CD4-positive, alpha-beta T cell treated with Interleukin-6 at 100 ng/mL for 8 hours (primary cell): ENCODE measurements around the gene RETREG2.
"Not testable (repeated sequence)": the region's sequence is repeated elsewhere in the genome, so short reads cannot be mapped to it uniquely, and the experiment has no call there.

ENCODE experiments used
- DNase-seq: peaks from one replicate; pipeline ENCODE4 v3.0.0-alpha.2; 2020; ENCODE audit warnings: mixed read lengths, low spot score

RETREG2 gene

DNA sequence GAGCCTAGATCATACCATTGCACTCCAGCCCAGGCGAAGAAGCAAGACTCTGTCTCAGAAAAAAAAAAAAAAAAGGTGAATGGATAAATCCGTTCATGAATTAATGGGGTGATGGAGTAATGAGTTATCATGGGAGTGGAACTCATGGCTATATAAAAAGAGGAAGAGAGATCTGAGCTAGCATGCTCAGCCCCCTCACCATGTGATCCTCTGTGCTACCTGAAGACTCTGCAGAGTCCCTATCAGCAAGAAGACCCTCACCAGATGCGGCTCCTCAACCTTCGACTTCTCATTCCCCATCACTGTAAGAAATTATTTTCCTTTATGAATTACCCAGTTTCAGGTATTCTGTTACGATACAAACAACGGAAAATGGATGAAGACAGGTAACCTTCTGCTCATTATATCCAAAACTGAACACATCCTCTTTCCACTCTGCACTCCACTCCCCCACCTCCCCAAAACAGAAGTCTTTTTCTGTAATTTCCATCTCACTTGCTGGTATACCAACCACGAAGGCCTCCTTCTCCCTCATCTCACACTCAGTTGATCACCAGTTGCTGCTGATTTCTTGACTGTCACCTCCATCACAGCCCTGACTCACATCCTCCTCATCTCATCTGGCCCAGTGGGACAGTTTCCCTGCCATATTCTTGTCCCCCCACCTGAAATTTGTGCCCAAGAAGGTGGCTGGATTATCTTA, 8.8 kb downstream of the RETREG2 start:
- DNase-seq = no peak

DNA sequence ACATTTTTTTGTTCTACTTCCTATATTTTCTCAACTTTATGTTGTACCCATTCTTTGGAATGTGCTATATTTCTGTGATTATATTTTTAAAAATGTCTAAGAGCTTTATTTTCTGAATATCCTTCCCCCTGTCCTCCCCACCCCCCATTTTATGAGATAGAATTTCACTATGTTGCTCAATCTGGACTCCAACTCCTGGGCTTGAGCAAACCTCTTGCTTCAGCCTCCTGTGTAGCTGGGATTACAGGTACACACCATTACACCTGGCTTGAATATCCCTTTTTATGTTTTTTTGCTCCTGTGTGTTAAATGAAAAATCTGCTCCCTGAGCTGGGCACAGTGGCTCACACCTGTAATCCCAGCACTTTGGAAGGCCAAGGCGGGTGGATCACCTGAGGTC, 19.3 kb downstream of the RETREG2 start:
- no peak for DNase-seq

DNA sequence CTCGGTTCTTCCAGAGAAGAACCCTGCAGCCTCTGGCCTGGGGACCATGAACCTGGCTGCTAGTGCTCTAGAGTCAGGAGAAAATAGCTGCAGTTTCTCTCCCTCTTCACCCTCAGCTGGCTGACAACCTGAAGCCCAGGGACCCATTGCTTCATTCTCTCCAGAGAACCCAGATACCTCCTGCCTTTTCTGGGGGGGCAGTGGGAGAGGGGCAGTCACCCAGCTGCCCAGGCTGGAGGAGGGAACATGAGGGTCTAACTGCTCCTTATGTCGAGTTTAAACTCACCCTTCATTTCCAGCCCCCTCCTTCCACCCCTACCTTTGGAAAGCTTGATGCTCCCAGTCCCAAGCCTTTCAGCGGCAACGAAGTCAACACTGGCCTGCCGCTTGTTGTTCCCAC, 20.9 kb downstream of the RETREG2 start:
- no peak for DNase-seq

DNA sequence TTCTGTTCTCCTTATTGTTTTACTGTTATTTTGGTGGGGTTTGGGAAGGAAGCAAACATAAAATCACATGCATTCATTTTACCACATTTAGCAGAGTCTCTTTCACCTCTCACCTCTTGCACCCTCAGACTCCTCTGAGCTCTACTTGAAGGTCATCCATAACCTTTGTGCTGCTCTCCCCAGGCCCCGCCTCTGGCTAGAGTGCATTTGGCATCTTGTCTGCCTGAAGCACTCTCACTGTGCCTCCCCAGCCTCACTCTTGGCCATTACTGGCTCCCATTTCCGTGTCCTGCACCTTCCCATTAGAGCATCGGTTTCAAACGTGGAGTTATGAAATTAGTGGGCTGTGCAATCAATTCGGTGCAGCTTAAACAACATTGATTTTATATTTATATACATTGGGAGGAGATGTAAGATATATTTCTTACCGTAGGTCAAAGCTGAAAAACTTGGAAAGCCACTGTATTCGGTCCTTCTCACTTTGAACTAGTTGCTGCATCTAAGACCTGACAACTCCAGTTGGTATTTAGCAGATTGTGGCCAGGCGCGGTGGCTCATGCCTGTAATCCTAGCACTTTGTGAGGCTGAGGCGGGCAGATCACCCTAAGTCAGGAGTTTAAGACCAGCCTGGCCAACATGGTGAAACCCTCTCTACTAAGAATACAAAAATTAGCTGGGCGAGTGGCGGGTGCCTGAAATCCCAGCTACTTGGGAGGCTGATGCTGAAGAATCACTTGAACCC, 21.6 kb downstream of the RETREG2 start:
- no peak for DNase-seq

DNA sequence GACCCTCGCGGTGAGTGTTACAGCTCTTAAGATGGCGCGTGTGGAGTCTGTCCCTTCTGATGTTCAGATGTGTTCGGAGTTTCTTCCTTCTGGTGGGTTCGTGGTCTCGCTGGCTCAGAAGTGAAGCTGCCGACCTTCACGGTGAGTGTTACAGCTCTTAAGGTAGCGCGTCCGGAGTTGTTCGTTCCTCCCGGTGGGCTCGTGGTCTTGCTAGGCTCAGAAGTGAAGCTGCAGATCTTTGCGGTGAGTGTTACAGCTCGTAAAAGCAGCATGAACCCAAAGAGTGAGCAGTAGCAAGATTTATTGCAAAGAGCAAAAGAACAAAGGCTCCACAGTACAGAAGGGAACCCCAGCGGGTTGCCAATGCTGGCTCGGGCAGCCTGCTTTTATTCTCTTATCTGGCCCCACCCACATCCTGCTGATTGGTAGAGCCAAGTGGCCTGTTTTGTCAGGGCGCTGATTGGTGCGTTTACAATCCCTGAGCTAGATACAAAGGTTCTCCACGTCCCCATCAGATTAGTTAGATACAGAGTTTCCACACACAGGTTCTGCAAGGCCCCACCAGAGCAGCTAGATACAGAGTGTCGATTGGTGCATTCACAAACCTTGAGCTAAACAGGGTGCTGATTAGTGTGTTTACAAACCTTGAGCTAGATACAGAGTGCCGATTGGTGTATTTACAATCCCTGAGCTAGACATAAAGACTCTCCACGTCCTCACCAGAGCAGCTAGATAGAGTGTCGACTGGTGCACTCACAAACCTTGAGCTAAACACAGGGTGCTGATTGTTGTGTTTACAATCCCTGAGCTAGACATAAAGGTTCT, 22.6 kb downstream of the RETREG2 start:
- DNase-seq = not testable (repeated sequence)

DNA sequence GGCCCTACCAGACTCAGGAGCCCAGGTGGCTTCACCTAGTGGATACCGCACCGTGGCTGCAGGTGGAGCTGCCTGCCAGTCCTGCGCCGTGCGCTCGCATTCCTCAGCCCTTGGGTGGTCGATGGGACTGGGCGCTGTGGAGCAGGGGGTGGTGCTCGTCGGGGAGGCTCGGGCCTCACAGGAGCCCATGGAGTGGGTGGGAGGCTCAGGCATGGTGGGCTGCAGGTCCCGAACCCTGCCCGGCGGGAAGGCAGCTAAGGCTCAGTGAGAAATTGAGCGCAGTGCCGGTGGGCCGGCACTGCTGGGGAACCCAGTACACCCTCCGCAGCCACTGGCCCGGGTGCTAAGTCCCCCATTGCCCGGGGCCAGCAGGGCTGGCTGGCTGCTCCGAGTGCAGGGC, 23.3 kb downstream of the RETREG2 start:
- not testable (repeated sequence) for DNase-seq

DNA sequence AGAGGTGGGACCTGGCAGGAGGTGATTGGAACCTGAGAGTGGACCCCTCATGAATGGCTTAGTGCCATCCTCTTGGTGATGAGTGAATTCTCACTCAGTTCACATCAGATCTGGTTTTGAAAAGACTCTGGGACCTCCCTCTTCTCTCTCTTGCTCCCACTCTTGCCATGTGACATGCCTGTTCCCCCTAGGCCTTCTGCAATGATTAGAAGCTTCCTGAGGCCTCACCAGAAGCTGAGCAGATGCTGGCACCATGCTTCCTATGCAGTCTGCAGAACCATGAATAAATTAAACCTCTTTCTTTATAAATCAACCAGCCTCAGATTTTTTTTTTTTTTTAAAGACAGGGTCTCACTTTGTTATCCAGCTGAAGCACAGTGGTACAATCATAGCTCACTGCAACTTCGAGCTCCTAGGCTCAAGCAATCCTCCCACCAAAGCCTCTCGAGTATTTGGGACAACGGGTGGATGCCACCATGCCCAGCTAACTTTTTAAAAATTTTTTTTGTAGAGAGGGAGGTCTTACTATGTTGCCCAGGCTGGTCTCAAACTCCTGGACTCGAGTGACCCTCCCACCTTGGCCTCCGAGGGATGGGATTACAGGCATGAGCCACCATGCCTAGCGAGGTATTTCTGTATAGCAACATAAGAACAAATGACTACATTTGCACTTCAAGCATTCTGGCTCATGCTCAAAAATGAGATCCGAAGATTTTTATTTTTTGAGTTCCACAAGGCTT, 26.5 kb downstream of the RETREG2 start:
- DNase-seq = no peak

DNA sequence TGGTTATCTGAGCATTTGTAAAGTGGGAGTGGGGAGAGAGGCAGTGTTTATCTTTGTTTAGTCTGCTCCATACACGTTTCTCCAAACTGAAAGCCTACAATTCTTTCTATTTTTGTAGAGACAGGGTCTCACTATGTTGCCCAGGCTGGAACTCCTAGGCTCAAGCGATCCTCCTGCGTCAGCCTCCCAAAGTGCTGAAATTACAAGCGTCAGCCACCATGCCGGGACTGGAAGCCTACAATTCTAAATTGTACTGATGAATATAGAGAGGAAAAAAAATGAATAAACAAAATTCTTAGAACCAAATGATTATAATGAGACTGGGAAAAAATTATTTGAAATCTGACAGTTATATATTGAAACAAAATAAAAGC, 27.1 kb downstream of the RETREG2 start:
- DNase-seq = no peak

DNA sequence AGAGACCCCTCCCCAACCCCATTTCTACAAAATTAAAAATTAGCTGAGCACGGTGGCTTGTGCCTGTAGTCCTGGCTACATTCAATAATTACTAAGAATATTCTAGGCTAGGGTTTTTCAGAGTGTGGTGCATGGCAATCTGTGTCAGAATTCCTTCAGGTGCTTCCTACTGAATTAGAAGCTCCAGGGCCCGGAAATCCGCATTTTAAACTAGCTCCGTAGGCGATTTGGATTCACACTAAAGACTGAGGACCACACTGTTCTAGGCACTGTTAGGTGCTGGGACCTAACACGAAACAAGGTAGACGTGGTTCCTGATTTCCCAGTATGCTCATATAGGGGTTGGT, 27.9 kb downstream of the RETREG2 start:
- DNase-seq = no peak

DNA sequence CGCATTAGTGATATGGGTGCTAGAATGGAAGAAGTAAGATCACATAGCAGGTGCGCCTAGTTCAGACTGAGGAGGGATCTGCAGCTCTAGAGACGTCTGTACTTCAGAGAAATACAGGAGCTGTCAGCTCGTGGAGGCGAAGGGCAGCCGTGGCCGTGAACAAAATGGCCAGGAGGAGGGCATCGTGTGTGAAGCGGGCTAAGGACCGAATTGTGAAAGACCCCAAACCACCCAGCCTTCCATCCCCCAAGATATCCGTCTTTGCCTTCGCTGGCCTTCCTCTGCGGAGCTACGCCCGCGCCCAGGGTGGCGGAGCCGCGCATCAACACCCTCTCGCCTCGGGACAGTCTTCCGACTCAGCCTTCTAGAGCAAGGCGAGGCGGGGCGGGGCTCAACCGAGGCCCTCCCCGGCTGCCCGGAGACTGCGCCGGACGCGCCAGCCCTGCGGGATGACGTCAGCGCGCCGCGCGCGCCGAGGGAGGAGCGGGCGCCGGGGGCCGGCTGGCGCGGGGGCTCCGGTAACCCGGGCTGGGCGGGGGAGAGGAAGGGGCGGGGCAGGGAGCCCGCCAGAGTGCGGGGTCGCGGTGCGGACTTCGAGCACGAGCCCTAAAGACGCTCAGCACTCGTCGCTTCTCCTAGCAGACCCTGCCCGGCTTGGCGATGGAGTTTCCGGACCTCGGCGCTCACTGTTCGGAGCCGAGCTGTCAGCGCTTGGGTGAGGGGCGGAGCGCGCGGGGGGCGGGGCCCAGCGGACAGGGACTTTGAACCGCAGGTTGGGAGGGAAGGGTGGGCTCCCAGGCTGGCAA, 28.5 kb downstream of the RETREG2 start, which contains the start of gene ZFAND2B:
Gene ZFAND2B (plus strand): TSS at position 455 of the 806 bp plus-strand sequence. CDS start 206 bp downstream, at position 661.
- DNase-seq = peak; percentile 94

DNA sequence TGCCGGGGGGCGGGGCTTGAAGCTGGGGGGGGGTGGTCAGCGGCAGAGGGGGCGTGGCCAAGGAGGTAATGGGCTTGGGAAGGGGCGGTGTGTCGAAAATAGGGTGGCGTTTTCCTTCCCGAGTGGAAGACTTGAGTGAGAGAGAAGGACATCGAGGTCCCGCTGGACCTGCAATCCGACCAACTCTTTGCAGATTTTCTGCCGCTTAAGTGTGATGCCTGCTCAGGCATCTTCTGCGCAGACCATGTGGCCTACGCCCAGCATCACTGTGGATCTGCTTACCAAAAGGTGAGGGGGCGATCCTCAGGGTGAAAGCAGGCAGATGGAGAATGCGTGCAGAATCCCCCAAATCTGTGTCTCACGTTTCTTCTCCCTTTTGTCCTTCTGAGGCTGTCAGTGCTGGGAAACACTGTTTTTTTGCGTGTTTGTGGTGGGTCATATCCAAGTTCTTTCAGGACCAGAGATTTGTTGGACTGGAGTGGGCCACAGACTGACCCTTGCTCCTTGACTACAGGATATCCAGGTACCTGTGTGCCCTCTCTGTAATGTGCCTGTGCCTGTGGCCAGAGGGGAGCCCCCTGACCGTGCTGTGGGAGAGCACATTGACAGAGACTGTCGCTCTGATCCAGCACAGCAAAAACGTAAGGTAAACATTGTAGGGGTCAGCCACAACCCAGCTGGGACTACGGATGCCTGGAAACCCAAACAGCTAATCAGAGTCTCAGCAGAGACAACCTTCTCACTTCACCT, 29.2 kb downstream of the RETREG2 start:
- no peak for DNase-seq

DNA sequence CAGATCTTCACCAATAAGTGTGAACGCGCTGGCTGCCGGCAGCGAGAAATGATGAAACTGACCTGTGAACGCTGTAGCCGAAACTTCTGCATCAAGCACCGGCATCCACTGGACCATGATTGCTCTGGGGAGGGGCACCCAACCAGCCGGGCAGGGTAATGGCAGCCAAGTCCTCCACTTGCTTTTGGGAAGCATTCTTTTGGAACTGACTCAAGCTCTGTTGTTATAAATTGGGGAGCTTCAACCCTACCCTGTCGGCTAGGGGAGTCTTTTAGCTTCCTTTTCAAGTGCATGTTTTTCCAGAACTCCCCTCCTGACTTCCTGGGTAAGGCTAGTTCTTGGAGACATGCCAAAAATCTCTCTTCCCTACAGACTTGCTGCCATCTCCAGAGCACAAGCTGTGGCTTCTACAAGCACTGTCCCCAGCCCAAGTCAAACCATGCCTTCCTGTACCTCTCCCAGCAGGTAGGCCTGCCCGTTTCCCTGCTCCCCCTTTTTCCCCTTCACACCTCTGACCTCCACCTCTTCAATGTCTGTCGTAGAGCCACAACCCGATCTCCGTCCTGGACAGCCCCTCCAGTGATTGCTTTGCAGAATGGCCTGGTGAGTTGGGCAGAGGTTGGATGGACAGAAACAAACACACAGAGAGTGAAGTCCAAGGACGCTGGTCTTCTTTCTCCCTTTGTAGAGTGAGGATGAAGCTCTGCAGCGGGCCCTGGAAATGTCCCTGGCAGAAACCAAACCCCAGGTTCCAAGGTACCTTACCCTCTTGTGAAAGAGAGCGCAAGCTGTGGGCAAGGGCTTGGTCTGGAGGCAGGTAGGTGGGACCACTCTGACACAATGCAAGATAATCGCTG, 30.0 kb downstream of the RETREG2 start:
- DNase-seq = no peak

DNA sequence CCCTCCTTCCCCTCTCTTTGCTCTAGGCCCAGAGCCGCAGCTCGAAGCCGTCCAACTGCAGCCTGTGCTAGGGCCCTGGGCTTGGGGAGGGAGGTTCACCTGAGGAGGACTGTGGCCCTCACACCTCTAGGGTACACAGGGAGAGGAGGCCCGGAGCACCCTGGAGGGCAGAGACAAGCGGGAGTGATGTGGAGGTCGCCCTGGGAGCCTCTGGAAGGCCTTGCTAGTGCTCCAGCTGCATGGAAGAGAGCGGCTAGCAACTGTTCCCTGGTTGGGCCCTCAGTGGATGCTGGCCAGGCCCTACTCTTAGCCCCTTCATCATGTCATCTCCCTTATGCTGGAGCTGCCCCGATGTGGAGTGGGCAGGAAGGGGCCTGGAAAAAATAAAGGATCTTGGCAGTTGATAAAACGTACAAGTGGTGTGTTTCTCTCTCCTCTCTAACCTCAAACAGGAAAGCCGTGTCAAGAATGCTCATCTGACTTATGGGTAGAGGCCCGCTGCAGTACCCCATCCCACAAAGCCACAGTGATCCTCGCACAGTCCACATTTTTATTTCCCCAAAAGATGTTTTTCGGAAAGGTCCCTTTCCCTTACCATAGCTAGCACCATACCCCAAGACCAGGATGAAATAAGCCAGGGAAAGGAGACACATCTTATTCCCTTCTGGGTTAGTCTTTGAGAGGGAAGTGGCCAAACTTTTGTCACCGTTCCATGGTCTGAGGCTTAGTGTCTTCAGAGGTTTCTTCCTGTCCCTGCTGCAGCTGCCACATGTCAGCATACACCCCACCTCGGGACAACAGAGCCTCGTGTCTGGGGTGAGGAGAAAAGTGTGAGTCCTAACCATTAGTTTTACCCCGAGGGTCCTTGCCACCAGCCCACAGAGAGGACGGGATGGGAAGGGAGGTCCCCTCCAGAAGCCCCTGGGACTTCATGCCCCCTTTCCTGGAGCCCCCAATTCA, 31.4 kb downstream of the RETREG2 start:
- no peak for DNase-seq

DNA sequence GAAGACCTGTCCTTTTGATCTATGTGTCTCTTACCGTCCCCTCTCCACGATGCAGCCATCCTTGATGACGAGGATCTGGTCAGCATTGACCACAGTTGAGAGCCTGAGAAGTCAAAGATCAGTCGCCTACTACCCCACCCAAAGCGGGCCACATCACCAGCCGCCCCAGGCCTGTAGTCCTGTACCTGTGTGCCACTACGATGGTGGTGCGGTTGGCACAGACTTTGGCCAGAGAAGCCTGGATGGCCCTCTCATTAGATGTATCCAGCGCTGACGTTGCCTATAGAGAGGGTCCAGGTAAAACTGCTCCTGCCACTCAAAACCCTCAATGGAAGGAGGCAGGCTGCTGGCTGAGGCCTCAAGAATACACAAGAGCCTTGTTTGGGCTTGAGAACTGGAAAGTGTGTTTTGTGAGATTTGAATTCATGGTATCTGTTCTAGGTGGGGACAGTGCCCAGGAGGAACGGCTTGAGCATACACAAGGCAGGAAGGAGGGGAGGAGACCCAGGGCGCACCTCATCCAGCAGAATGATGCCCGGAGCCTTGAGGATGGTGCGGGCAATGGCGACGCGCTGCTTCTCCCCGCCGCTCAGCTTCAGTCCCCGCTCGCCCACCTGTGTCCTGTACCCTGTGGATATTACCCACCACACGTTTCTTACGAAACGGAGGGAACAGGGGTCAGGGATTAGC, 32.3 kb downstream of the RETREG2 start:
- no peak for DNase-seq

DNA sequence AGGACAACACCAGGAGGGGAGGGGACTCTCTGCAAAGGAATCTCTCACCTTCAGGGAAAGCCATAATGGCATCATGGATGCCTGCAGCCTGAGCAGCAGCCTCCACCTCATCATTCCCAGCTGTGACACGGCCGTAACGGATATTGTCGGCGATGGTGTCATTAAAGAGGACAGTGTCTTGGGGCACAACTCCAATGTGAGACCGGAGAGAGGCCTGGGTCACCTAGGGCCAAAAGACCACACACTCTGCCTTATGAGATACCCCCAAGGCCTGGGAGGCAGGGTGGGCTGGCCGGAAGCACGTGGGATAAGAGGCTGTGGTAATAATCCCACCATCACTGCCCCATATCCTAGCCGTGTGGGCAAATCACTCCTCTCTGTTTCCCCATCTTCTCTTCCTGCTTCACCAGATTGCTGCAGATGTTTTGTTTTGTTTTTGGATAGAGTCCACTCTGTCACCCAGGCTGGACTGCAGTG, 32.8 kb downstream of the RETREG2 start:
- no peak for DNase-seq

DNA sequence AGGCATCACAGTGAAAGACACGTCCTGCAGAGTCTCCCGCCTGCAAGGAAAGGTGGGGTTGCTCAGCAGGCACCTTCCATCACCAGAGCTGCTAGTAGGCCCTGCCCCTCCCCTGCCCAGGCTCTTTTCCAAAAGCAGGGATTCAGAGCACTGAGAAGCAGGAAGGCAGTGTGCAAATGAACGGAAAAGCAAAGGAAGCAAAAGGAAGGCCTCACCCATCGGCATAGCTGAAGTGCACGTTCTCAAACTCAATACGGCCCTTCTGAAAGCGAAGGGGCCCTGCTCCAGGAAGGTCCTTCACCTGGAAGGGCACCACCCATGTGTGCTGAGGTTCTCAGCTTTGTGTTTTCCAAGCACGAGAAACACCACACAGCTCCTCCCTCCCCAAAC, 34.9 kb downstream of the RETREG2 start:
- DNase-seq = no peak

DNA sequence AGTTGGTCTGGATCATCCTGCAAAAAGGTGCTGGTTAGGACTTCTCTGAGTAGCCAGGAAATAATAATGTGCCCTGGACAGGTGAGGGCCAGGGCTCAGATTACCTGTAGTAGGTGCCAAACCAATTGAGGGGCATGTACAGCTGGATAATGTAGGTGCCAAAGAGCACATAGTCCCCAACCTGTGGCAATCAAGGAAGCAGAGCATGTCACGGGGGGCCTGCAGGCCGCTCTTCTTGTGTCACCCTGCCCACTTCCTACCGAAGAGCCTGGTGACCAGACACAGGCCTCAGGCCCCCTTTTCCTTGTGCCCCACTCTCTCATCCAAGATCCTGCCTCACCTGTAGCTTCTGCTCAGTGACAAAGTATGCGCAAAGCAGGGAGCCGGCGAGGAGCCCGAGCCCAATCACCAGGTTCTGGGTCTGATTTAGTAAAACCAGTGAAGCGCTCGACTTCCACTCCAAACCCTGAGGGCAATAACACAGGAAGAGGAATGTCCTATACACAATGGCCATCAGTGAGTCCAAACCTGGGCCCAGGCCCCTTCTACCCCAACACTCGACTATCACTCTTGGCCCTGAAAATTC, 35.5 kb downstream of the RETREG2 start:
- no peak for DNase-seq
